ENCODE results near the gene RAD51B. TPM values are rescaled to one million over a fixed set of nuclear protein-coding genes. Genes with fewer than 3 reads are reported as not detected.
"Not testable (repeated sequence)": the region's sequence is repeated elsewhere in the genome, so short reads cannot be mapped to it uniquely, and the experiment has no call there.

Gene RAD51B
- total RNA-seq, 3 donors from 2014 or later = 10.6 to 77.6 (median 33.8) TPM

GRCh38 chr14:68041876-68042354 is 222.3 kb downstream of the RAD51B start:
- no peaks in the 10 kb centered on the region for H3K27me3 ChIP-seq
- intact Hi-C loops (cut with DNase I; ENCODE audit: low total_unique reads) = no loop called here
- no peaks in the 10 kb centered on the region for H3K36me3 ChIP-seq
- H3K27ac ChIP-seq = peak overlapping the region in 1 of 2 donors; percentile 50
- no peak overlapping the region for H3K4me3 ChIP-seq
- TF ChIP-seq, protein P1, sequence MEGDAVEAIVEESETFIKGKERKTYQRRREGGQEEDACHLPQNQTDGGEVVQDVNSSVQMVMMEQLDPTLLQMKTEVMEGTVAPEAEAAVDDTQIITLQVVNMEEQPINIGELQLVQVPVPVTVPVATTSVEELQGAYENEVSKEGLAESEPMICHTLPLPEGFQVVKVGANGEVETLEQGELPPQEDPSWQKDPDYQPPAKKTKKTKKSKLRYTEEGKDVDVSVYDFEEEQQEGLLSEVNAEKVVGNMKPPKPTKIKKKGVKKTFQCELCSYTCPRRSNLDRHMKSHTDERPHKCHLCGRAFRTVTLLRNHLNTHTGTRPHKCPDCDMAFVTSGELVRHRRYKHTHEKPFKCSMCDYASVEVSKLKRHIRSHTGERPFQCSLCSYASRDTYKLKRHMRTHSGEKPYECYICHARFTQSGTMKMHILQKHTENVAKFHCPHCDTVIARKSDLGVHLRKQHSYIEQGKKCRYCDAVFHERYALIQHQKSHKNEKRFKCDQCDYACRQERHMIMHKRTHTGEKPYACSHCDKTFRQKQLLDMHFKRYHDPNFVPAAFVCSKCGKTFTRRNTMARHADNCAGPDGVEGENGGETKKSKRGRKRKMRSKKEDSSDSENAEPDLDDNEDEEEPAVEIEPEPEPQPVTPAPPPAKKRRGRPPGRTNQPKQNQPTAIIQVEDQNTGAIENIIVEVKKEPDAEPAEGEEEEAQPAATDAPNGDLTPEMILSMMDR (IDR thresholded peaks at IDR 0.05) = no peak
- TF ChIP-seq POLR2AphosphoS5 (IDR thresholded peaks at IDR 0.05) (no peak), POLR2A (IDR thresholded peaks at IDR 0.05) (no peak)
- no peaks in the 10 kb centered on the region for H3K4me1 ChIP-seq
- H3K9me3 ChIP-seq = no peaks in the 10 kb centered on the region
- DNase-seq (ENCODE audit: low spot score in 2 of 2) = no peak

- H3K36me3 ChIP-seq = no peaks in the 10 kb centered on the region
- no peak for TF ChIP-seq POLR2A (IDR thresholded peaks at IDR 0.05)
- no peak for TF ChIP-seq POLR2AphosphoS5 (IDR thresholded peaks at IDR 0.05)
- TF ChIP-seq, protein P1 (IDR thresholded peaks at IDR 0.05) = no peak
- no peaks in the 10 kb centered on the region for H3K9me3 ChIP-seq
- no peaks in the 10 kb centered on the region for H3K27me3 ChIP-seq
- peak overlapping the region; percentile 3 to 50 for H3K27ac ChIP-seq
- intact Hi-C loops (cut with DNase I; ENCODE audit: low total_unique reads) = no loop called here
- DNase-seq (ENCODE audit: low spot score in 2 of 2) = peak in 1 of 2 donors; percentile 35
- no peak overlapping the region for H3K4me3 ChIP-seq
- H3K4me1 ChIP-seq = no peaks in the 10 kb centered on the region
These were observed 223.1 kb downstream of the RAD51B start for GRCh38 chr14:68042586-68043210.

DNA sequence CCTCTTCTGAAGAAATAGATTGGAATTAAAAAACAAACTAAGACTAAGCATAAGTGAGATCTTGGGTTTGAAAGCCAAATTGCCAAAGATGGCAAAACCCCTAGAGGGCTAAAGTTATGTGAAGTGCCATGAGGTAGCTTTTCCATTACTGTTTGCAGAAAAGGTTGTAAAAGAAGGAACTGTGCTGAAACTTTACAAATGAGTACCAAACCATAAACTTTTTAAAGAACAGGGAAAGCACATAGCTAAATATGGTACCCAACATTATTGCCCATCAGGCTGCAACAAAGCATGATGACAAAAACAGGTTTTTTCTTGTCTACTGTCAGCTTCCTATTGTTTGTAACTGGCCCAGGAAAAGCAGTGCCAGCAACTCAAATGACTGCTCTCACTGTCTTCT is 224.2 kb downstream of the RAD51B start:
- intact Hi-C loops (cut with DNase I; ENCODE audit: low total_unique reads) = no loop called here
- Histone ChIP-seq H3K27ac (no peak overlapping the region), H3K36me3 (no peaks in the 10 kb centered on the region), H3K27me3 (no peaks in the 10 kb centered on the region), H3K4me3 (no peak overlapping the region), H3K4me1 (no peaks in the 10 kb centered on the region), H3K9me3 (no peaks in the 10 kb centered on the region)
- DNase-seq (ENCODE audit: low spot score in 2 of 2) = no peak
- no peak for TF ChIP-seq POLR2A (IDR thresholded peaks at IDR 0.05)
- no peak for TF ChIP-seq POLR2AphosphoS5 (IDR thresholded peaks at IDR 0.05)
- TF ChIP-seq, protein P1 (IDR thresholded peaks at IDR 0.05) = no peak

GRCh38 chr14:68047906-68048305 is 228.3 kb downstream of the RAD51B start:
- no peaks in the 10 kb centered on the region for H3K4me1 ChIP-seq
- no peaks in the 10 kb centered on the region for H3K36me3 ChIP-seq
- intact Hi-C loops (cut with DNase I; ENCODE audit: low total_unique reads) = no loop called here
- H3K4me3 ChIP-seq = no peak overlapping the region
- DNase-seq (ENCODE audit: low spot score in 2 of 2) = no peak
- no peaks in the 10 kb centered on the region for H3K9me3 ChIP-seq
- H3K27me3 ChIP-seq = no peaks in the 10 kb centered on the region
- TF ChIP-seq POLR2A (IDR thresholded peaks at IDR 0.05) = no peak
- TF ChIP-seq POLR2AphosphoS5 (IDR thresholded peaks at IDR 0.05) = no peak
- TF ChIP-seq, protein P1 (IDR thresholded peaks at IDR 0.05) = no peak
- H3K27ac ChIP-seq = no peak overlapping the region

DNA sequence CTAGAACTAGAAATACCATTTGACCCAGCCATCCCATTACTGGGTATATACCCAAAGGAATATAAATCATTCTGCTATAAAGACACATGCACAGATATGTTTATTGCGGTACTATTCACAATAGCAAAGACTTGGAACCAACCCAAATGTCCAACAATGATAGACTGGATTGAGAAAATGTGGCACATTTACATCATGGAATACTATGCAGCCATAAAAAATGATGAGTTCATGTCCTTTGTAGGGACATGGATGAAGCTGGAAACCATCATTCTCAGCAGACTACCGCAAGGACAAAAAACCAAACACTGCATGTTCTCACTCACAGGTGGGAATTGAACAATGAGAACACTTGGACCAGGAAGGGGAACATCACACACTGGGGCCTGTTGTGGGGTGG is 229.2 kb downstream of the RAD51B start:
- intact Hi-C loops (cut with DNase I; ENCODE audit: low total_unique reads); H3K9me3 ChIP-seq; H3K4me1 ChIP-seq; H3K36me3 ChIP-seq; H3K27ac ChIP-seq; H3K27me3 ChIP-seq; DNase-seq (ENCODE audit: low spot score in 2 of 2); H3K4me3 ChIP-seq: not testable (repeated sequence)
